Left lung (tissue), 10 donors: ENCODE measurements around the gene TBX6. TPM values are rescaled to one million over a fixed set of nuclear protein-coding genes. Genes with fewer than 3 reads are reported as not detected.

Source experiments
- ATAC-seq: fragments of 200-7000 bp; cut with Tn5 transposase; one replicate; pipeline ENCODE4 v1.9.1; 2020; ENCODE audit warnings: moderate library complexity
- DNase-seq, 4 donors: peaks; one replicate each; pipeline ENCODE4 v3.0.0-alpha.2; 2013 to 2020
- H3K27ac ChIP-seq, 2 donors: fragments of 200-600 bp; sonication (generic) in 1 of 2; one replicate each; pipeline versions ENCODE4 v1.5.0 to v1.8.0; 2020 to 2021
- H3K27me3 ChIP-seq, 2 donors: fragments of 200-600 bp; sonication (generic) in 1 of 2; one replicate each; pipeline versions ENCODE4 v1.5.0 to v1.8.0; 2020 to 2021
- H3K36me3 ChIP-seq, 2 donors: fragments of 200-600 bp; sonication (generic) in 1 of 2; one replicate each; pipeline versions ENCODE4 v1.5.0 to v1.8.0; 2020 to 2021
- H3K4me1 ChIP-seq, 2 donors: fragments of 200-600 bp; one replicate each; pipeline ENCODE4 v1.8.0; 2021
- H3K4me3 ChIP-seq, 2 donors: fragments of 200-600 bp; sonication (generic) in 1 of 2; one replicate each; pipeline versions ENCODE4 v1.5.0 to v1.8.0; 2020 to 2021; ENCODE audit warnings: mild to moderate bottlenecking in 1 of 2
- H3K9me3 ChIP-seq, 2 donors: fragments of 200-600 bp; sonication (generic) in 1 of 2; one replicate each; pipeline versions ENCODE4 v1.5.0 to v1.8.0; 2020 to 2021
- intact Hi-C, 2 donors: fragments of 100-400 bp; cut with DNase I; formaldehyde crosslinking; loops; one replicate each; pipeline versions ENCODE4 v1.11.2 to v1.14.2; 2022
- polyA plus RNA-seq, 6 donors: library from polyadenylated mRNA; unstranded; fragments of 120-200 nt; gene quantifications; one replicate each; pipeline ENCODE4 v1.2.1, GENCODE V29; 2013; ENCODE audit not compliant: insufficient read length in 6 of 6
- total RNA-seq, 2 donors: library from RNA; stranded (reverse); fragmentation: NEBNext Ultra II Directional; extraction: Animal tissue kit (Norgen Biotek cat#: 25700); gene quantifications; one replicate each; pipeline ENCODE4 v1.2.1, GENCODE V29; 2021
- TF ChIP-seq, protein P1 (sequence below), 2 donors: fragments of 200-600 bp; sonication (generic) in 1 of 2; IDR thresholded peaks; one replicate each; pipeline versions ENCODE4 v1.5.0 to v1.8.0; 2021; ENCODE audit warnings: antibody characterized with exemption in 2 of 2
- donor health status: DM: no; HTN: yes; CAD: no.
- donor health status: DM: no; HTN: no; CAD: no.

TBX6 gene
- total and polyA plus RNA-seq, 8 donors, result 0.79 to 1.9 (median 1.7) TPM

- TF ChIP-seq, protein P1, sequence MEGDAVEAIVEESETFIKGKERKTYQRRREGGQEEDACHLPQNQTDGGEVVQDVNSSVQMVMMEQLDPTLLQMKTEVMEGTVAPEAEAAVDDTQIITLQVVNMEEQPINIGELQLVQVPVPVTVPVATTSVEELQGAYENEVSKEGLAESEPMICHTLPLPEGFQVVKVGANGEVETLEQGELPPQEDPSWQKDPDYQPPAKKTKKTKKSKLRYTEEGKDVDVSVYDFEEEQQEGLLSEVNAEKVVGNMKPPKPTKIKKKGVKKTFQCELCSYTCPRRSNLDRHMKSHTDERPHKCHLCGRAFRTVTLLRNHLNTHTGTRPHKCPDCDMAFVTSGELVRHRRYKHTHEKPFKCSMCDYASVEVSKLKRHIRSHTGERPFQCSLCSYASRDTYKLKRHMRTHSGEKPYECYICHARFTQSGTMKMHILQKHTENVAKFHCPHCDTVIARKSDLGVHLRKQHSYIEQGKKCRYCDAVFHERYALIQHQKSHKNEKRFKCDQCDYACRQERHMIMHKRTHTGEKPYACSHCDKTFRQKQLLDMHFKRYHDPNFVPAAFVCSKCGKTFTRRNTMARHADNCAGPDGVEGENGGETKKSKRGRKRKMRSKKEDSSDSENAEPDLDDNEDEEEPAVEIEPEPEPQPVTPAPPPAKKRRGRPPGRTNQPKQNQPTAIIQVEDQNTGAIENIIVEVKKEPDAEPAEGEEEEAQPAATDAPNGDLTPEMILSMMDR (IDR thresholded peaks at IDR 0.05), result no peak
- Histone ChIP-seq H3K9me3 (peaks cover 0 to 9% of the 10 kb centered on the region in 2 donors), H3K4me1 (no peaks in the 10 kb centered on the region), H3K27ac (no peak overlapping the region), H3K36me3 (peaks cover 0 to 54% of the 10 kb centered on the region in 2 donors), H3K27me3 (no peaks in the 10 kb centered on the region), H3K4me3 (no peak overlapping the region)
- ATAC-seq, result peak; percentile 96
- intact Hi-C loops, result no loop called here
- peak in 3 of 4 donors; percentile 49 to 81 (median 62) for DNase-seq
These were observed 12.8 kb upstream of the TBX6 start for GRCh38 chr16:30104492-30104891.

GRCh38 chr16:30104090-30104489 lies 12.4 kb upstream of the TBX6 start:
- ATAC-seq (peak; percentile 20), DNase-seq (no peak)
- Histone ChIP-seq H3K27me3 (no peaks in the 10 kb centered on the region), H3K4me1 (no peaks in the 10 kb centered on the region), H3K36me3 (peaks cover 0 to 50% of the 10 kb centered on the region in 2 donors), H3K4me3 (no peak overlapping the region), H3K9me3 (peaks cover 0 to 13% of the 10 kb centered on the region in 2 donors), H3K27ac (no peak overlapping the region)
- TF ChIP-seq, protein P1 (IDR thresholded peaks at IDR 0.05), result no peak
- intact Hi-C loops, result no loop called here

DNA sequence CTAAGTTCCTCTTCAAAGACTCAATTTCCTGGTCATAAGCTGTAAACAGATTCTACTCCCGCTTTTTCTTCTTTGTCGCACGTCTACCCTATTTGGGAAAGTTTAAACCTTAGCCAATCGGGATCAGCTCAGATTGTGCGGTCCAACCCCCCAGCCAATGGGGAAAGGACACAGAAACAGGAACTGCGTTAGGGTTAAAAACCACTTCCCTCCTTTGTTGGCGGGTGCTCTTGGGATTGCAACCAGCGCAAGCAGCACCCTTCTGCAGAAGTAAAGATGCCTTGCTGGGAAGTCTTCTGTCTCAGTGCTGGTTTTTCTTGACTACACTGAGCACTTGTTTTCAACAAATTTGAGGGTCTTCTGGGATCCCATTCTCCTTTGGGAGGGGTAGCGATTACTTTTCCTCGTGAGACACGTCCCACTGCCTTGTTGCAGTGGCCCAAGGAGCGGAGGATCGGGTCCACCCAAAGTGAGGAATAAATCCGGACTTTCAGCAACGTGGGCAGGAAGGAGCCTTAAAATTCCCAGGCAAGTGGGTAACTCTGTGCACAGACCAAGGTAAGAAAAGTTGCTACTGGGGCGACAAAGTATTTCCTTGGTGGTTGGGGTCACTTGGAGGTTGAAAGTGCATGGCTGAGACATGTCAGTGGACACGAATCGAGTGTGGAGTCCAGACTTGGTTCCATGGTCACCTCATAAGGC lies 5.3 kb upstream of the TBX6 start:
- Histone ChIP-seq H3K36me3 (peaks cover 0 to 14% of the 10 kb centered on the region in 2 donors), H3K4me1 (peaks cover 18 to 46% of the 10 kb centered on the region in 2 donors), H3K9me3 (peaks cover 4 to 39% of the 10 kb centered on the region in 2 donors), H3K4me3 (peak overlapping the region in 1 of 2 donors; percentile 73), H3K27ac (peak overlapping the region; percentile 90 to 98), H3K27me3 (no peaks in the 10 kb centered on the region)
- ATAC-seq, result no peak
- intact Hi-C loops, result no loop called here
- TF ChIP-seq, protein P1 (IDR thresholded peaks at IDR 0.05), result peak in 1 of 2 donors; percentile 10
- DNase-seq, result peak in 1 of 4 donors; percentile 34

DNA sequence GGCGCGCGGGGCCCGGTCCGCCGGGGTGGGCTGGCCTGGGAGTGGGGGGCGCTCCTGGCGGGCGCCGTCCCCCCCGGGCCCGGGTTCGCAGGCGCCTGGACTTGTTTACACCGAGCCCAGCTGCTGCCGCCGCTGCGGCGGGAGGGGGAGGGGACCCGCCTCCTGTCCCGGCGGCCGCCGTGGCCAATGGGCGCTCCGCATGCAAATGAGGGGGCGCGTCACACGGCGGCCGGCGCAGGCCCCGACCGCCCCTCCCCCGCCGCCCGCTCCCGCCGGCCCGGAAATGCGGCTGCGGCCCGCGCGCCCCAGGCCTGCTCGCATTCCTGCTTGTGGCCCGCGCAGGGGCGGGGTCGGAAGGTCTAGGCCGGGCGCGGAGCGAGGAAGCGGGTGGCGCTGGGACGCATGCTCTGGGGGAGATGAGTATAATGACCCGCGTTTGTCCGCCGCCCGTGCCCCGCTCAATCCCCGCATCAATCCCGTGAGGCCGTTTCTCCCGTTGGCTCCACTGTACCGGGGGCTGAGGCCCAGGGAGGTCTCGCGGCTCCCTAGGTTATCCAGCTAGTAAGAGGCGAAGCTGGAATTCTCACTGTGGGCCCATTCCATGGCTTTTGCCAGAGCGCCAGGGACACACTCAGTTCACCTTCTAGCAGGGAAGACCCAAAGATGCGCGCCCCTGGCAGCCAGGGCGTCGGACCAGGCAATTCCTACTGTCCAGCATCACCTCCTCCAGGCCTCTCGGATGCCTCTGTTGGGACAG lies 4.6 kb upstream of the TBX6 start, which contains the start of gene YPEL3:
TSS of gene YPEL3 (minus strand) at position 109 of the 757 bp plus-strand sequence. CDS start 731 bp downstream, outside the sequence.
- Histone ChIP-seq H3K9me3 (peaks cover 4 to 35% of the 10 kb centered on the region in 2 donors), H3K27ac (peak within 1 kb of the TSS; percentile 90 to 98), H3K36me3 (peaks cover 0 to 14% of the 10 kb centered on the region in 2 donors), H3K4me1 (peaks cover 22 to 49% of the 10 kb centered on the region in 2 donors), H3K4me3 (peak within 1 kb of the TSS; percentile 63 to 73), H3K27me3 (no peaks in the 10 kb centered on the region)
- TF ChIP-seq, protein P1 (IDR thresholded peaks at IDR 0.05), result no peak
- ATAC-seq (peak; percentile 61), DNase-seq (peak; percentile 77 to 98 (median 94))
- intact Hi-C loops, result no loop called here
